HepG2 (cell line): ENCODE results near the gene TOMM20. TPM values are rescaled to one million over a fixed set of nuclear protein-coding genes. Genes with fewer than 3 reads are reported as not detected.
A peak's percentile ranks its signal among the peaks of the same experiment; 100 is the strongest.

Experiments
- CREM ChIP-seq, 2 experiments: sonication (generic) in 1 of 2; formaldehyde crosslinking in 1 of 2; IDR thresholded peaks; 2 replicates each; pipeline versions ENCODE4 v1.4.0 to v1.6.1; 2016 to 2020; ENCODE audit warnings: antibody characterized with exemption in 1 of 2, mild to moderate bottlenecking in 1 of 2, missing genetic modification reagents in 1 of 2
- ELF4 ChIP-seq: sonication (generic); formaldehyde crosslinking; IDR thresholded peaks from 2 replicates; pipeline ENCODE4 v1.5.0; 2020; ENCODE audit warnings: missing genetic modification reagents, mild to moderate bottlenecking, moderate library complexity, borderline replicate concordance
- FOXK1 ChIP-seq: sonication (generic); formaldehyde crosslinking; IDR thresholded peaks from 2 replicates; pipeline ENCODE4 v1.4.0; 2020; ENCODE audit warnings: low read depth, missing genetic modification reagents, borderline replicate concordance
- HIC2 ChIP-seq: sonication (generic); formaldehyde crosslinking; IDR thresholded peaks from 2 replicates; pipeline ENCODE4 v1.9.0; 2022; ENCODE audit warnings: low read depth, missing genetic modification reagents
- HOXA3 ChIP-seq: sonication (generic); formaldehyde crosslinking; IDR thresholded peaks from 2 replicates; pipeline ENCODE4 v1.5.0; 2020; ENCODE audit warnings: missing genetic modification reagents
- KAT7 ChIP-seq: IDR thresholded peaks from 2 replicates; pipeline ENCODE4 v1.6.1; 2018; ENCODE audit warnings: borderline replicate concordance, missing compliant biosample characterization
- MLLT10 ChIP-seq: sonication (generic); formaldehyde crosslinking; IDR thresholded peaks from 2 replicates; pipeline ENCODE4 v1.4.0; 2020; ENCODE audit warnings: missing genetic modification reagents
- MLX ChIP-seq: IDR thresholded peaks from 2 replicates; pipeline ENCODE4 v1.6.1; 2016
- PHB2 ChIP-seq: fragments of 450-650 bp; IDR thresholded peaks from 2 replicates; pipeline ENCODE4 v1.6.1; 2018; ENCODE audit not compliant: partially characterized antibody
- SMC3 ChIP-seq: IDR thresholded peaks from 2 replicates; pipeline ENCODE4 v1.6.1; 2011; ENCODE audit warnings: low read length, improper control_type of control experiment
- ZBTB42 ChIP-seq: sonication (generic); formaldehyde crosslinking; IDR thresholded peaks from 2 replicates; pipeline ENCODE4 v1.5.0; 2020; ENCODE audit warnings: mild to moderate bottlenecking, missing genetic modification reagents
- ZFP36 ChIP-seq: fragments of 150-350 bp; IDR thresholded peaks from 2 replicates; pipeline ENCODE4 v1.6.1; 2018; ENCODE audit warnings: borderline replicate concordance, low read length, low read depth; ENCODE audit not compliant: partially characterized antibody
- ZFP41 ChIP-seq: sonication (generic); formaldehyde crosslinking; IDR thresholded peaks from 2 replicates; pipeline ENCODE4 v1.4.0; 2020; ENCODE audit warnings: mild to moderate bottlenecking, missing genetic modification reagents, borderline replicate concordance
- ZFP62 ChIP-seq: sonication (generic); formaldehyde crosslinking; IDR thresholded peaks from 2 replicates; pipeline ENCODE4 v1.4.0; 2020; ENCODE audit warnings: missing genetic modification reagents
- ZNF207 ChIP-seq: fragments of 450-650 bp; IDR thresholded peaks from 2 replicates; pipeline ENCODE4 v1.6.1; 2016; ENCODE audit warnings: antibody characterized with exemption, borderline replicate concordance
- ZNF235 ChIP-seq: sonication (generic); formaldehyde crosslinking; IDR thresholded peaks from 2 replicates; pipeline ENCODE4 v1.8.1; 2023; ENCODE audit warnings: mild to moderate bottlenecking, missing genetic modification reagents, borderline replicate concordance
- ZNF331 ChIP-seq: sonication (generic); formaldehyde crosslinking; IDR thresholded peaks from 2 replicates; pipeline ENCODE4 v1.4.0; 2020; ENCODE audit warnings: missing genetic modification reagents
- ZNF484 ChIP-seq: sonication (generic); formaldehyde crosslinking; IDR thresholded peaks from 2 replicates; pipeline ENCODE4 v1.5.1; 2020; ENCODE audit warnings: mild to moderate bottlenecking, low read depth, missing genetic modification reagents, borderline replicate concordance
- ZNF607 ChIP-seq: sonication (generic); formaldehyde crosslinking; IDR thresholded peaks from 2 replicates; pipeline ENCODE4 v1.5.1; 2020; ENCODE audit warnings: missing genetic modification reagents, mild to moderate bottlenecking, borderline replicate concordance
- polyA plus RNA-seq, 8 experiments: library from polyadenylated mRNA; depleted of rRNA in 3 of 8; stranded (reverse) in 7 of 8; unstranded in 1 of 8; fragments of >200 nt; fragmentation: Illumina TruSeq in 4 of 8; extraction: Trizol in 4 of 8; gene quantifications; 2 replicates each; pipeline versions ENCODE4 v1.2.1 to v1.2.3, GENCODE V29; 2011 to 2016; ENCODE audit warnings: low read depth in 4 of 8, missing spikeins in 1 of 8, mixed read lengths in 1 of 8; ENCODE audit not compliant: insufficient read depth in 1 of 8
- total RNA-seq, 5 experiments: library from RNA; depleted of rRNA; stranded (reverse); fragments of >200 nt; fragmentation: Illumina TruSeq; extraction: Trizol; gene quantifications; 2 replicates each; pipeline ENCODE4 v1.2.3, GENCODE V29; 2016; ENCODE audit warnings: low read depth in 1 of 5
- TF ChIP-seq, protein P1 (sequence below): sonication (generic); formaldehyde crosslinking; IDR thresholded peaks from 2 replicates; pipeline ENCODE4 v1.4.0; 2020; ENCODE audit warnings: missing genetic modification reagents
- TF ChIP-seq, protein P2 (sequence below): sonication (generic); formaldehyde crosslinking; IDR thresholded peaks from 2 replicates; pipeline ENCODE4; 2020; ENCODE audit warnings: missing genetic modification reagents, mild to moderate bottlenecking, borderline replicate concordance
- TF ChIP-seq, protein P3 (sequence below): sonication (generic); formaldehyde crosslinking; IDR thresholded peaks from 2 replicates; pipeline ENCODE4 v1.8.1; 2023; ENCODE audit warnings: mild to moderate bottlenecking, moderate library complexity, missing genetic modification reagents

The TOMM20 gene
- total and polyA plus RNA-seq, 2 of the 13 experiments (the other 11 are each of a cell fraction or from before 2014, with no cell fraction given), result 153 to 376 TPM

DNA sequence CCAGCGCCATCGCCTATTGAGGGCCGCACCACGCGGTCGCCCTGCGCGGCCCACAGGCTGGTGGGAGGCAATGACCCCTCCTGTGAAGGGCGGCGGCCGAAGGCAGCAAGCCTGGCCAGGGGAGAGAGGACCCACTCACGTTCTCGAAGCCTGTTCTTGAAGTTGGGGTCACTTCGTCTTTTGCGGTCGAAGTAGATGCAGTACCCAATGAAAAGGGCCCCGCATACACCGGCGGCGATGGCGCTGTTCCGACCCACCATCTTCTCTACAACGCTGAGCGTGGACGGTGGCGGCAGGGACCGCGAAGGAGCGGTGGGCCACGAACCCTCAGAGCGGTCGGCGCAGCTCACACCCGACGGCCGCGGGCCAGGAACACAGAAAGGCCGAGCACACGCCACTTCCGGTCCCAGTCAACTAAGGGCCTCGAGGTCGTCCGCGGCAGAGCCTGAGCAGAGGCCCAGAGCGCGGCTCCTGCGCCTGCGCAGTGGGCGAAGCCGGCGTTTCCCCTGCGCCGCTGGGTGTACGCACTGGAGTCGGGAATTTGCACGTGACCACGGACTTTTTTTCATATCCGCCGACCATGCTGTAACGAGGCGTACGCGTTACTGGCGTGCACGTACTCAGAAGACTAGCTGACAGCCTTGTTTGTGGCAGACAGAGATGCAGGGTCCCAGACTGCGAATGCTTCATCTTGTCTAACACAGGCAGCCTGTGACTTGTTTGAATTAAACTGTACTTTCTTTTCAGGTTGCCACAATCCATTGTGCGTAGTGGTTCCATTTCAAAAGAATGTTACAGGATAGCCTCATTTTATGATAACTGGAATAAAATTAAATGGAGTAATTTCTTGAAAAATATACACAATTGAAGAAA is at the start of gene TOMM20 (continued):
- TF ChIP-seq FOXK1 (CRISPR knock-in tag) (peak; percentile 76; the same call in 1 of the 2 replicates), ELF4 (no peak; the same call in 1 of the 2 replicates), SMC3 (no peak), ZFP36 (no peak), MLX (CRISPR knock-in tag) (peak; percentile 94), HIC2 (CRISPR knock-in tag) (peak; percentile 74; the same call in 1 of the 2 replicates), ZFP62 (CRISPR knock-in tag) (no peak), ZFP41 (peak; percentile 92; the same call in 1 of the 2 replicates), MLLT10 (CRISPR knock-in tag) (0 out of 2 replicates have a peak, but pooled peaks have one; percentile 81), ZNF484 (CRISPR knock-in tag) (no peak), CREM (IDR thresholded peaks at IDR 0.05) (peak; percentile 38; the same call in 1 of the 2 replicates), CREM (CRISPR knock-in tag; IDR thresholded peaks at IDR 0.05) (no peak), KAT7 (peak; percentile 74), ZNF207 (no peak), HOXA3 (CRISPR knock-in tag) (peak; percentile 97), ZNF235 (CRISPR knock-in tag) (no peak), ZNF331 (CRISPR knock-in tag) (peak; percentile 76; the same call in 1 of the 2 replicates), PHB2 (no peak), ZNF607 (CRISPR knock-in tag) (peak; percentile 64; the same call in 1 of the 2 replicates), ZBTB42 (CRISPR knock-in tag) (no peak)
- TF ChIP-seq, protein P1, sequence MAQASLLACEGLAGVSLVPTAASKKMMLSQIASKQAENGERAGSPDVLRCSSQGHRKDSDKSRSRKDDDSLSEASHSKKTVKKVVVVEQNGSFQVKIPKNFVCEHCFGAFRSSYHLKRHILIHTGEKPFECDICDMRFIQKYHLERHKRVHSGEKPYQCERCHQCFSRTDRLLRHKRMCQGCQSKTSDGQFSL (CRISPR knock-in tag), result no peak
- TF ChIP-seq, protein P2, sequence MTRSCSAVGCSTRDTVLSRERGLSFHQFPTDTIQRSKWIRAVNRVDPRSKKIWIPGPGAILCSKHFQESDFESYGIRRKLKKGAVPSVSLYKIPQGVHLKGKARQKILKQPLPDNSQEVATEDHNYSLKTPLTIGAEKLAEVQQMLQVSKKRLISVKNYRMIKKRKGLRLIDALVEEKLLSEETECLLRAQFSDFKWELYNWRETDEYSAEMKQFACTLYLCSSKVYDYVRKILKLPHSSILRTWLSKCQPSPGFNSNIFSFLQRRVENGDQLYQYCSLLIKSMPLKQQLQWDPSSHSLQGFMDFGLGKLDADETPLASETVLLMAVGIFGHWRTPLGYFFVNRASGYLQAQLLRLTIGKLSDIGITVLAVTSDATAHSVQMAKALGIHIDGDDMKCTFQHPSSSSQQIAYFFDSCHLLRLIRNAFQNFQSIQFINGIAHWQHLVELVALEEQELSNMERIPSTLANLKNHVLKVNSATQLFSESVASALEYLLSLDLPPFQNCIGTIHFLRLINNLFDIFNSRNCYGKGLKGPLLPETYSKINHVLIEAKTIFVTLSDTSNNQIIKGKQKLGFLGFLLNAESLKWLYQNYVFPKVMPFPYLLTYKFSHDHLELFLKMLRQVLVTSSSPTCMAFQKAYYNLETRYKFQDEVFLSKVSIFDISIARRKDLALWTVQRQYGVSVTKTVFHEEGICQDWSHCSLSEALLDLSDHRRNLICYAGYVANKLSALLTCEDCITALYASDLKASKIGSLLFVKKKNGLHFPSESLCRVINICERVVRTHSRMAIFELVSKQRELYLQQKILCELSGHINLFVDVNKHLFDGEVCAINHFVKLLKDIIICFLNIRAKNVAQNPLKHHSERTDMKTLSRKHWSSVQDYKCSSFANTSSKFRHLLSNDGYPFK (CRISPR knock-in tag), result peak; percentile 99
- TF ChIP-seq, protein P3, sequence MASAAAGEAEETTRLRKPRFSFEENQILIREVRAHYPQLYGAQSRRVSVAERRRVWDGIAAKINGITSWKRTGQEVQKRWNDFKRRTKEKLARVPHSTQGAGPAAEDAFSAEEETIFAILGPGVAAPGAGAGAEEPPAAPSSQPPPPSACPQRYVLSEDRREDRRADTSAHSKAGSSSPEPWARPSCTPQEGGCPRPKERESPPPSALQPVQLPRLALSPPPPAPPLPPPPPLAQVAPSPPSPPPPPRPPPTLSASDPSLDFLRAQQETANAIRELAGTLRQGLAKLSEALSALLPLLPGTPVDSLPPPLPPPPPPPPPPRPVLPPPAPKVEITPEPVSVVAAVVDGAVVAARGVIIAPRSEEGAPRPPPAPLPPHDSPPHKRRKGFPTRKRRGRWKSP (CRISPR knock-in tag), result peak; percentile 82; the same call in 1 of the 2 replicates
